ENCODE data around the gene ATAD3B. TPM values are rescaled to one million over a fixed set of nuclear protein-coding genes. Genes with fewer than 3 reads are reported as not detected.
A peak's percentile ranks its signal among the peaks of the same experiment; 100 is the strongest.

Gene ATAD3B
- total RNA-seq, 1 donor from 2014 or later: 47.4 TPM

DNA sequence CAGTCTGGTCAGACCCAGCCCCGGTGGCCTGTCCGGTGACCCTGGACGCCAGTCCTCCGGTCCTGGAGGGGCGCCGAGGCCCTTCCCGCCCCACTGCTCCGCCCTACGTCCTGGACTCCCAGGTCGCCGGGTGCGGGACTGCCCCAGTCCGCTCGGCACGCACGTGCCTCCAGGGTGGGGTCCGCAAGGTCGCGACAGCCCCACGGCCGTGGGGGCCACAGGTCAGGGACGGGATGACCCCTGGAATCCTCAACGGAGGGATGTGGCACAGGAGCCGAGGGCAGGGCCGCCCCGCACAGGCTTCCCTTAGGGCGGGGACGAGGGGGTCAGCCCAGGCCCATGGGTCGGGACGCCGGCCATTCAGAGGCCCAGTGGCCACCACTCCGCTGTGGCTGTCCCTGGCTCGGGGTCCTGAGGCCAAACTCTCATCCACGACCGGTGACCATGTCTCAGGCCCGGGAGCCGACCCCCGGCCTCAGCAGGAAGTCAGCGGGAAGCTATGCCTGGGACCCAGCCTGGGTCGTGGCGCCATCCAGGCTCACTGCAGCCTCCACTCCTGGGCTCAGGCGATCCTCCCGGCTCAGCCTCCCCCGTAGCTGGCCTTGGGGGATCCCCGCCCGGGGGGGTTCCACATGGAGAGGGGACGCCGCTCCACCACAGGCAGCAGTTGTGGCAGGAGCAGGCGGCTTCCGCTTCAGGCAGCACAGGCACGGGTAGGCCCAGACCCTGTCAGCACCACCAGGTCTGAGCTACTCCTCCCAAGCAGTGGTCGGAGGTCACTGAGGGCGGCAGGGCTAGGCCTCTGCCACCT is 69.5 kb downstream of the ATAD3B start:
- no peak for DNase-seq
- TF ChIP-seq, protein P1, sequence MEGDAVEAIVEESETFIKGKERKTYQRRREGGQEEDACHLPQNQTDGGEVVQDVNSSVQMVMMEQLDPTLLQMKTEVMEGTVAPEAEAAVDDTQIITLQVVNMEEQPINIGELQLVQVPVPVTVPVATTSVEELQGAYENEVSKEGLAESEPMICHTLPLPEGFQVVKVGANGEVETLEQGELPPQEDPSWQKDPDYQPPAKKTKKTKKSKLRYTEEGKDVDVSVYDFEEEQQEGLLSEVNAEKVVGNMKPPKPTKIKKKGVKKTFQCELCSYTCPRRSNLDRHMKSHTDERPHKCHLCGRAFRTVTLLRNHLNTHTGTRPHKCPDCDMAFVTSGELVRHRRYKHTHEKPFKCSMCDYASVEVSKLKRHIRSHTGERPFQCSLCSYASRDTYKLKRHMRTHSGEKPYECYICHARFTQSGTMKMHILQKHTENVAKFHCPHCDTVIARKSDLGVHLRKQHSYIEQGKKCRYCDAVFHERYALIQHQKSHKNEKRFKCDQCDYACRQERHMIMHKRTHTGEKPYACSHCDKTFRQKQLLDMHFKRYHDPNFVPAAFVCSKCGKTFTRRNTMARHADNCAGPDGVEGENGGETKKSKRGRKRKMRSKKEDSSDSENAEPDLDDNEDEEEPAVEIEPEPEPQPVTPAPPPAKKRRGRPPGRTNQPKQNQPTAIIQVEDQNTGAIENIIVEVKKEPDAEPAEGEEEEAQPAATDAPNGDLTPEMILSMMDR (IDR thresholded peaks at IDR 0.05): no peak
- H3K27ac Mint-ChIP-seq: no peak overlapping the region
- peaks cover 2% of the 10 kb centered on the region for H3K27me3 Mint-ChIP-seq
- peaks cover 15% of the 10 kb centered on the region for H3K36me3 Mint-ChIP-seq (ENCODE audit: low read depth)
- ChIA-PET CTCF (no interaction called here), POLR2A (no interaction called here)
- no peaks in the 10 kb centered on the region for H3K9me3 Mint-ChIP-seq
- peak overlapping the region; percentile 35 for H3K4me3 Mint-ChIP-seq
- intact Hi-C loops (cut with micrococcal nuclease): no loop called here
- no peak for ATAC-seq (ENCODE audit: low read depth)
- H3K4me1 Mint-ChIP-seq: peaks cover 4% of the 10 kb centered on the region

DNA sequence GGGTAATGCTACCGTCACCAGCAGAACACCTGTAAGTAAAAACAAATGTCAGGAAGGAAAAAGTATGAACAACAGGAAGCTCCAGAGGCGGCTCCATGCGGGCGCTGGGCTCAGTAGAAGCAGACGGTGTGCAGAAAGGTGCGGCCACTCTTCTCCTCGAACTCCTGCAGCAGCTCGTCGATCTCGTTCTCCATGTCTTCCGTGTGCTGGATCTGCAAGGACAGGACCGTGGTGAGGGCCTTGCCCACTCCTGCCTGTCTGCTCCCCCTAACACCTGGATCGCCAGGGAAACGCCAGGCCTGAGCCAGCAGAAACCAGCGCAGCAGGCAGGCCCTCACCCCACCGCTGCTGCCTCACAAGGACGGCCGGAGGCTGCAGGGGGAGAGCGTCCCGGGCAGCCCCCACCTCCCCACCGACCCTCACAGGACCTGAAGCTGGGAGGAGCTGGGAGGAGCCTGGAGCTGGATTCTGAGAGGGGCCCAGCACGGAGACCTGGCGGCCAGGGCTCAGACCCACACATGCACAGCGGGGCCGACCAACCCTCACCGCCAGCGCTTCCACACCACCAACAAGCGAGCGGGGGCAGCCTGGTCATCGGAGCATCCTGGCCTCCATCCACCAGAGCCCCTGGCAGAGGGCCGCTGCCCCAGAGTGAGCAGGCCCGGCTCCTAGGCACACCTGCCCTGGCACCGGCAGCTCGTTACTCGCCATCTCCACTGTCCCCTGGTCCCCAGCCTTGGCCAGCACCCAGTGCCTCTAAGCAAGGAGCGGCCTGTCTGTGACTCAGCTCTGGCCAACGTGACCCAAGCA is 70.6 kb downstream of the ATAD3B start:
- ChIA-PET POLR2A (no interaction called here), CTCF (no interaction called here)
- intact Hi-C loops (cut with micrococcal nuclease): no loop called here
- H3K4me1 Mint-ChIP-seq: peaks cover 4% of the 10 kb centered on the region
- H3K27ac Mint-ChIP-seq: no peak overlapping the region
- ATAC-seq (ENCODE audit: low read depth): no peak
- TF ChIP-seq, protein P1 (IDR thresholded peaks at IDR 0.05): no peak
- no peak overlapping the region for H3K4me3 Mint-ChIP-seq
- H3K36me3 Mint-ChIP-seq (ENCODE audit: low read depth): peaks cover 15% of the 10 kb centered on the region
- peaks cover 2% of the 10 kb centered on the region for H3K27me3 Mint-ChIP-seq
- DNase-seq: no peak
- no peaks in the 10 kb centered on the region for H3K9me3 Mint-ChIP-seq

DNA sequence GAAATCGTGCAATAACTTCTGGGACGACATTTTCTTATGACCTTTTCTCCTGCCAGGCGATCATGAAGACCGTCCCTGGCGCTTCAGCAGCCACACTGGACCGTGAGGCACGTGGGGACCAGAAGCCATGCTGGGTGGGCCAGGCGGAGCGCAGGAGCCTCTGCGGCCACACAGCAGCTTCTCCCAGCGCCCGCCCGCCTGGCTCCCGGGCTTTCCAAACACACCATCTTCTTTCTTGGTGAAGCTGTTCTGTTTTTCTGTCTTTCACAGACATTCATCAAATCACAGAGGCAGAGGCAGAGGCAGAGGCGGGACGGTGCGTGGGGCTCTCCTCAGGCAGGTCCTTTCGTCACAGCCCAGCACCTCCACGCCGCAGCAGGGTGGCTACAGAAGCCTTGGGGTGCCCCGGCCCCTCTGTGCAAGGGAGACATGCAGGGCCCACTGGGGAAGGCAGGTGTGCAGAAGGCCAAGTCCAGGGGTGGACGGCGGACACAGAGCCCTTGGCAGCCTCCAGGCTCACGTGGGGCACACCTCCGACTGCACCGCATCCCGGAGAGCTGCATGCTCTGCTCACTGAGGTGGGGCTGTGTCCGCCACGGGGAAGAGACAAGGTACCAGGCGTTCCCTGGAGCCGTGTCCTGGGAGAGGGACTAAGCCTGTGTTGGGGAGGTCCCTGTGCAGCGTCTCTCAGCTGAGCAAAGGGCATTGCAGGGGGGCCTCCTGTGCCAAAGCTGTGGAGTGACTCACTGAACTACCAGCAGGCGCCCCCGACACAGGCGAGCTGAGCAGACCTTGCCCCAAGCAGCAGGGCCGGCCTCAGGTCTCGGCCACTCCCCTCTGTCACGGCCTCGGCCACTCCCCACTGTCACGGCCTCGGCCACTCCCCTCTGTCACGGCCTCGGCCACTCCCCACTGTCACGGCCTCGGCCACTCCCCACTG is 71.5 kb downstream of the ATAD3B start:
- no peak overlapping the region for H3K27ac Mint-ChIP-seq

DNA sequence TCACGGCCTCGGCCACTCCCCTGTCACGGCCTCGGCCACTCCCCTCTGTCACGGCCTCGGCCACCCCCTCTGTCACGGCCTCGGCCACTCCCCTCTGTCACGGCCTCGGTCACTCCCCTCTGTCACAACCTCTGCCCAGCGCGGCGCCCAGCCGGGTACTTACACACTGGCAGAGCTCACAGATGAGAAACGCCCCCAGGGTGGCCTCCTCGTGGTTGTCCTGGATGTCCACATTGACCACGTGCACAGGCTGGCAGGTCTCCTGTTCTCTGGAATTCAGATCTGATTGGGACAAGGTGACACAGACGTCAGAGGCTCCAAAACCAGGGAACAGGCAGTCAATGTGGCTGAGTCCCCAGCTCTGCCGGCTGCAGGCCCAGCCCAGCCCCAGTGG is 72.1 kb downstream of the ATAD3B start:
- Mint-ChIP-seq H3K4me1 (peaks cover 4% of the 10 kb centered on the region), H3K36me3 (ENCODE audit: low read depth) (peaks cover 15% of the 10 kb centered on the region), H3K27me3 (peaks cover 2% of the 10 kb centered on the region), H3K9me3 (no peaks in the 10 kb centered on the region), H3K4me3 (no peak overlapping the region), H3K27ac (no peak overlapping the region)
- ATAC-seq (ENCODE audit: low read depth) (no peak), DNase-seq (no peak)
- POLR2A ChIA-PET: no interaction called here
- intact Hi-C loops (cut with micrococcal nuclease): no loop called here
- CTCF ChIA-PET: no interaction called here
- TF ChIP-seq, protein P1 (IDR thresholded peaks at IDR 0.05): no peak

More for the DNA sequence above, 71.5 kb downstream of the ATAD3B start:
- peaks cover 2% of the 10 kb centered on the region for H3K27me3 Mint-ChIP-seq
- H3K4me1 Mint-ChIP-seq: peaks cover 4% of the 10 kb centered on the region
- H3K36me3 Mint-ChIP-seq (ENCODE audit: low read depth): peaks cover 15% of the 10 kb centered on the region
- H3K4me3 Mint-ChIP-seq: no peak overlapping the region
- CTCF ChIA-PET: no interaction called here
- POLR2A ChIA-PET: no interaction called here
- ATAC-seq (ENCODE audit: low read depth): no peak
- DNase-seq: no peak
- H3K9me3 Mint-ChIP-seq: no peaks in the 10 kb centered on the region
- TF ChIP-seq, protein P1 (IDR thresholded peaks at IDR 0.05): no peak
- intact Hi-C loops (cut with micrococcal nuclease): no loop called here
